ENCODE measurements around the gene KAZN. TPM values are rescaled to one million over a fixed set of nuclear protein-coding genes. Genes with fewer than 3 reads are reported as not detected.

The KAZN gene
- total and polyA plus RNA-seq, 10 donors, result 20.0 to 245 (median 144) TPM

DNA sequence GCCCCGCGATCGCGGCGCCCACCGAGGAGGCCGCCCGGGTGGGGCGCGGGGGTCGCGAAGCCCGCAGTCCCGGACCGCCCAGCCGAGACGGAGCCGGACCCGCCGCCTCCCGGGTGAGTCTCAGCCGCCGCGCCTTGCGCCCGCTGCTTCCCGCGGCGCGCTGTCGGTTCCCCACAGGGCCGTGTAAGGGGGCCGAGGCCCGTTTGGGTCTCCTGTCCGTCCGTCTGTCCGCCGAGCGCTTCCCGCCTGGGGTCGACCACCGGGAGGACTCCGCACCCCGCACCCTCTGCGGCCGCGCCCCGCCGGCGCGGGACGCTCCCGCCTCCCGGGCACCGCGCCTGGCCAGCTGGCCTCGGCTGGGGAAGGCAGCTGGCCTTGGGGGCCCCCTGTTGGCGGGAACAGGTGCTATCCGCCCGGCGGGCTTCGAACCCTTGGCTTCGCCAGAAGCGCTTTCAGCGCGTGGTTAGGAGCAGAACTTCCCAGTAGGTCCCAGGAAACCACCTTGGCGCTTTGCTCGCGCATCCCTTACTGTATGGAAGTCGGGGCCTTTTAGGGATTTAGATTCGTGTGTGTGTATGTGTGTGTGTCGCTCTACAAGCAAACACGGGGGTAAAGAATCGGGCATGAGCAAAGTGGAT lies 555.5 kb downstream of the KAZN start:
- Histone ChIP-seq H3K27me3 (replicated peaks in 1 of 7) (peaks cover 0 to 50% (median 23%) of the 10 kb centered on the region in 7 donors), H3K4me1 (peaks cover 8 to 78% (median 50%) of the 10 kb centered on the region in 6 donors), H3K4me3 (peak overlapping the region; percentile 50 to 77 (median 66)), H3K36me3 (no peaks in the 10 kb centered on the region), H3K27ac (peak overlapping the region; percentile 60 to 83 (median 76)), H3K9me3 (no peaks in the 10 kb centered on the region)
- TF ChIP-seq CTCF (IDR thresholded peaks at IDR 0.05 in 8 of 11, conservative IDR thresholded peaks at IDR 0.05 in 3 of 11) (peak in 7 of 11 experiments; percentile 27 to 68 (median 61)), POLR2A (IDR thresholded peaks at IDR 0.05) (no peak)
- intact Hi-C loops (cut with DNase I; ENCODE audit: low total_unique reads), result loop anchor here (10.0 kb wide), 1 partner anchor 111 kb away; no protein-coding TSS in a partner anchor
- WGBS, 5 donors, result 1 to 8% (median 1%) methylated on average over 10 to 74 of the region's 74 CpGs
- peak; percentile 81 for DNase-seq

DNA sequence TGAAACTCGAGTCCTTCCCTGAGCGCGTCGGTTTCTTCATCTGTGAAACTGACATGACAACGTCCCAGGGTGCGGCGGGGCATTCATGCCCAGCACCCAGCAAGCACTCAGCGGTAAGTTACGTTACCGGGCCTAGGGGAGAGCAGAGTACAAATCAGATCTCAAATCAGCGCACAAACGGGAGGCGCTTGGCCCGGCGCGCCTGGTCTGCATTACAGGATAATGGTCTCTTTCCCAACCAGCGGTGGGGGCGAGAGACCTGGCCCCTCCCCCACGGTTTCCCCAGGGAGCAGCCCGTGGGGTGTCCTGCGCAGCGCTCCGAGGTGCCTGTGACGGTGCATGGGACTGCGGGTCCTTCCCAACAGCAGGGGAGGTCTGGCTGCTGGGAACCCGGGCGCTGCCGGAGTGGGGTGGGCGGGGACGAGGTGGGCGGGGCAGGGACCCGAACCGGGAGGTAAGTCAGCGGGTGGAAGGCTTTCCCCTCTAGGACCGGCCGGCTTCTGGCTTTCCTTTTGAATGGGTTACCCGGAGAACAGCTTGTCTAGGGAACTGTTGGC lies 556.1 kb downstream of the KAZN start:
- Histone ChIP-seq H3K27ac (peak overlapping the region in 6 of 8 donors; percentile 13 to 83 (median 76)), H3K36me3 (no peaks in the 10 kb centered on the region), H3K4me1 (peaks cover 11 to 84% (median 52%) of the 10 kb centered on the region in 6 donors), H3K27me3 (replicated peaks in 1 of 7) (peaks cover 0 to 50% (median 23%) of the 10 kb centered on the region in 7 donors), H3K4me3 (peak overlapping the region; percentile 50 to 77 (median 66)), H3K9me3 (no peaks in the 10 kb centered on the region)
- intact Hi-C loops (cut with DNase I; ENCODE audit: low total_unique reads), result loop anchor here (10.0 kb wide), 1 partner anchor 110 kb away; no protein-coding TSS in a partner anchor
- DNase-seq, result no peak
- TF ChIP-seq CTCF (IDR thresholded peaks at IDR 0.05 in 8 of 11, conservative IDR thresholded peaks at IDR 0.05 in 3 of 11), result no peak
- no peak for TF ChIP-seq POLR2A (IDR thresholded peaks at IDR 0.05)
- no peak for TF ChIP-seq POLR2AphosphoS5 (IDR thresholded peaks at IDR 0.05)
- 6 to 15% (median 10%) methylated on average over 10 to 37 of the region's 37 CpGs for WGBS, 5 donors

- intact Hi-C loops (cut with DNase I; ENCODE audit: low total_unique reads), result loop anchor here (10.0 kb wide), 1 partner anchor 110 kb away; no protein-coding TSS in a partner anchor
- peaks cover 11 to 87% (median 52%) of the 10 kb centered on the region in 6 donors for H3K4me1 ChIP-seq
- H3K4me3 ChIP-seq, result peak overlapping the region in 3 of 8 donors; percentile 62 to 77 (median 74)
These were observed 556.7 kb downstream of the KAZN start for GRCh38 chr1:15155191-15155590.

More at GRCh38 chr1:15155191-15155590, 556.7 kb downstream of the KAZN start:
- Histone ChIP-seq H3K9me3 (no peaks in the 10 kb centered on the region), H3K27me3 (replicated peaks in 1 of 7) (peaks cover 0 to 50% (median 23%) of the 10 kb centered on the region in 7 donors), H3K36me3 (no peaks in the 10 kb centered on the region), H3K27ac (peak overlapping the region in 4 of 8 donors; percentile 13 to 83 (median 76))
- TF ChIP-seq POLR2A (IDR thresholded peaks at IDR 0.05) (no peak), POLR2AphosphoS5 (IDR thresholded peaks at IDR 0.05) (no peak), CTCF (IDR thresholded peaks at IDR 0.05 in 8 of 11, conservative IDR thresholded peaks at IDR 0.05 in 3 of 11) (no peak)
- no peak for DNase-seq
- WGBS, 5 donors, result 82 to 98% (median 89%) methylated on average over 5 of the region's 5 CpGs
